Lower leg skin (tissue), 3 donors: ENCODE results near the gene NUP93.

Experiments
- POLR2A ChIP-seq, 2 donors: fragments of 450-650 bp; IDR thresholded peaks; one replicate each; pipeline ENCODE4 v1.6.1; 2016 to 2017; ENCODE audit warnings: antibody characterized with exemption in 2 of 2, mild to moderate bottlenecking in 1 of 2, moderate library complexity in 1 of 2
- TF ChIP-seq, protein P1 (sequence below), 3 donors: fragments of 450-650 bp; IDR thresholded peaks; one replicate each; pipeline ENCODE4 v1.5.1; 2016; ENCODE audit warnings: antibody characterized with exemption in 3 of 3, mild to moderate bottlenecking in 3 of 3, moderate library complexity in 2 of 3

DNA sequence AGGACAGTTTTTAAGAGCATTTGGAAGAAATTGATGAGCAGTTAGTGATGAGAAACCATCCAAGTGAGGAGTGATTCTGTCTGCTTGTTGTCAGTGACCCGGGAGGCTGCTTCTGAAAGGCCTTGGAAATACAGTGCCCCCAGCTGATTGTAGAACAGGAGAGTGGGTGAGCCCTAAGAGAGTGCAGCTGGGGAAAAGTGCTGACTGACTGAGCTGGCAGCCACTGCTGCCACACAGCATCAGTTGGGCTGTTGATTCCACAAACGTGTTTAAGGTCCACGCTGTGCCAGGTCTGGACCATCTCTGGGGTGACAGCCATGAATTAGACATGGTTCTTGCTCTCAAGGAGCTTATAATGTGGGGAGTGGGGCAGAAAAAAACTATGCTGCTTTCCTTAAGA is 18.9 kb downstream of the NUP93 start:
- TF ChIP-seq, protein P1, sequence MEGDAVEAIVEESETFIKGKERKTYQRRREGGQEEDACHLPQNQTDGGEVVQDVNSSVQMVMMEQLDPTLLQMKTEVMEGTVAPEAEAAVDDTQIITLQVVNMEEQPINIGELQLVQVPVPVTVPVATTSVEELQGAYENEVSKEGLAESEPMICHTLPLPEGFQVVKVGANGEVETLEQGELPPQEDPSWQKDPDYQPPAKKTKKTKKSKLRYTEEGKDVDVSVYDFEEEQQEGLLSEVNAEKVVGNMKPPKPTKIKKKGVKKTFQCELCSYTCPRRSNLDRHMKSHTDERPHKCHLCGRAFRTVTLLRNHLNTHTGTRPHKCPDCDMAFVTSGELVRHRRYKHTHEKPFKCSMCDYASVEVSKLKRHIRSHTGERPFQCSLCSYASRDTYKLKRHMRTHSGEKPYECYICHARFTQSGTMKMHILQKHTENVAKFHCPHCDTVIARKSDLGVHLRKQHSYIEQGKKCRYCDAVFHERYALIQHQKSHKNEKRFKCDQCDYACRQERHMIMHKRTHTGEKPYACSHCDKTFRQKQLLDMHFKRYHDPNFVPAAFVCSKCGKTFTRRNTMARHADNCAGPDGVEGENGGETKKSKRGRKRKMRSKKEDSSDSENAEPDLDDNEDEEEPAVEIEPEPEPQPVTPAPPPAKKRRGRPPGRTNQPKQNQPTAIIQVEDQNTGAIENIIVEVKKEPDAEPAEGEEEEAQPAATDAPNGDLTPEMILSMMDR (IDR thresholded peaks at IDR 0.05), result no peak
- TF ChIP-seq POLR2A (IDR thresholded peaks at IDR 0.05), result no peak
